GM21786 (cell line): Measurements from ENCODE around the gene FBLIM1.

ENCODE experiments used
- ATAC-seq: cut with Tn5 transposase; IDR thresholded peaks from one replicate; pipeline ENCODE4 v1.9.1; 2021; ENCODE audit not compliant: unreplicated experiment

The FBLIM1 gene

GRCh38 chr1:15758343-15758931 lies at the start of gene FBLIM1:
TSS of gene FBLIM1 (plus strand) at chr1:15758795. CDS start at chr1:15764984, 6,189 bp downstream.
- no peak for ATAC-seq

GRCh38 chr1:15709226-15709625 lies 49.4 kb upstream of the FBLIM1 start:
- no peak for ATAC-seq

GRCh38 chr1:15712168-15712567 lies 46.4 kb upstream of the FBLIM1 start:
- no peak for ATAC-seq

- no peak for ATAC-seq
Observed at GRCh38 chr1:15714406-15715136, 44.0 kb upstream of the FBLIM1 start.

- no peak for ATAC-seq
Observed at GRCh38 chr1:15717418-15718125, 41.0 kb upstream of the FBLIM1 start.

GRCh38 chr1:15718199-15718601 lies 40.4 kb upstream of the FBLIM1 start:
- ATAC-seq = no peak

- no peak for ATAC-seq
Observed at GRCh38 chr1:15719381-15720120, 39.0 kb upstream of the FBLIM1 start.

- ATAC-seq = no peak
Observed at GRCh38 chr1:15720861-15721260, 37.7 kb upstream of the FBLIM1 start.

GRCh38 chr1:15722411-15722810 lies 36.2 kb upstream of the FBLIM1 start:
- ATAC-seq = no peak

GRCh38 chr1:15722836-15723532 lies 35.6 kb upstream of the FBLIM1 start:
- ATAC-seq = no peak

- ATAC-seq = no peak
Observed at GRCh38 chr1:15723631-15724246, 34.9 kb upstream of the FBLIM1 start.

GRCh38 chr1:15724949-15725880 lies 33.4 kb upstream of the FBLIM1 start:
- no peak for ATAC-seq

- ATAC-seq = no peak
Observed at GRCh38 chr1:15726508-15726907, 32.1 kb upstream of the FBLIM1 start.

- ATAC-seq = no peak
Observed at GRCh38 chr1:15727021-15727420, 31.6 kb upstream of the FBLIM1 start.

- ATAC-seq = no peak
Observed at GRCh38 chr1:15727424-15727823, 31.2 kb upstream of the FBLIM1 start.

- no peak for ATAC-seq
Observed at GRCh38 chr1:15727866-15728534, 30.6 kb upstream of the FBLIM1 start.

GRCh38 chr1:15728937-15729657 lies 29.5 kb upstream of the FBLIM1 start:
- ATAC-seq = no peak

- ATAC-seq = no peak
Observed at GRCh38 chr1:15730423-15730822, 28.2 kb upstream of the FBLIM1 start.
